ENCODE results near the gene LOXL3. TPM values are rescaled to one million over a fixed set of nuclear protein-coding genes. Genes with fewer than 3 reads are reported as not detected.

The LOXL3 gene
- total RNA-seq, 4 donors from 2014 or later = 7.2 to 13.2 (median 8.6) TPM

DNA sequence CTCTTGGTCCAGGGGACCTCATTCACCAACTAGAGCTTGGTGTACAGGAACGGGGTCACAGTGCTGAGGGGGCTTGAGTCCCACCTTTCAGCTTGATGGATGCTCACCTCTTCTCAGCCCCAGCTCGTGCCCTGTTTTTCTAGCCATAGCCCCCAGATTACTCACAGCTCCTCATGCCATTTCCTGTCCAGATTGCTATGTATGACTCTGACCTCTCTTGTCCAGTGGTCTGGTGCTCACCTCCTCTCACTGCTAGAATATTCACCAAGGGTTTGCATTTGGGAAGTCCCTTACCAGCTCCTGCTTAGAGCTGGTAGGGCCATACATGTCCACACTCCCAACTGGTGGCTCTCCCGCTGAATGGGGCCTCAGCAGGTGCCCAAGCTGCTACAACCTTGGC lies 60.2 kb downstream of the LOXL3 start:
- Histone ChIP-seq H3K27ac (no peak overlapping the region), H3K27me3 (peaks cover 21% of the 10 kb centered on the region), H3K9me3 (no peaks in the 10 kb centered on the region), H3K4me3 (no peak overlapping the region), H3K4me1 (peaks cover 0 to 14% (median 12%) of the 10 kb centered on the region in 3 donors), H3K36me3 (peaks cover 0 to 65% of the 10 kb centered on the region in 2 donors)
- ATAC-seq = no peak
- no peak for TF ChIP-seq POLR2A (IDR thresholded peaks at IDR 0.05)
- no peak for TF ChIP-seq EP300 (IDR thresholded peaks at IDR 0.05)
- TF ChIP-seq, protein P1, sequence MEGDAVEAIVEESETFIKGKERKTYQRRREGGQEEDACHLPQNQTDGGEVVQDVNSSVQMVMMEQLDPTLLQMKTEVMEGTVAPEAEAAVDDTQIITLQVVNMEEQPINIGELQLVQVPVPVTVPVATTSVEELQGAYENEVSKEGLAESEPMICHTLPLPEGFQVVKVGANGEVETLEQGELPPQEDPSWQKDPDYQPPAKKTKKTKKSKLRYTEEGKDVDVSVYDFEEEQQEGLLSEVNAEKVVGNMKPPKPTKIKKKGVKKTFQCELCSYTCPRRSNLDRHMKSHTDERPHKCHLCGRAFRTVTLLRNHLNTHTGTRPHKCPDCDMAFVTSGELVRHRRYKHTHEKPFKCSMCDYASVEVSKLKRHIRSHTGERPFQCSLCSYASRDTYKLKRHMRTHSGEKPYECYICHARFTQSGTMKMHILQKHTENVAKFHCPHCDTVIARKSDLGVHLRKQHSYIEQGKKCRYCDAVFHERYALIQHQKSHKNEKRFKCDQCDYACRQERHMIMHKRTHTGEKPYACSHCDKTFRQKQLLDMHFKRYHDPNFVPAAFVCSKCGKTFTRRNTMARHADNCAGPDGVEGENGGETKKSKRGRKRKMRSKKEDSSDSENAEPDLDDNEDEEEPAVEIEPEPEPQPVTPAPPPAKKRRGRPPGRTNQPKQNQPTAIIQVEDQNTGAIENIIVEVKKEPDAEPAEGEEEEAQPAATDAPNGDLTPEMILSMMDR (IDR thresholded peaks at IDR 0.05) = no peak
- TF ChIP-seq POLR2AphosphoS5 (IDR thresholded peaks at IDR 0.05) = no peak
- WGBS, 2 donors (ENCODE audit: low coverage in 1 of 2) = 68 to 86% methylated on average over 3 of the region's 3 CpGs

DNA sequence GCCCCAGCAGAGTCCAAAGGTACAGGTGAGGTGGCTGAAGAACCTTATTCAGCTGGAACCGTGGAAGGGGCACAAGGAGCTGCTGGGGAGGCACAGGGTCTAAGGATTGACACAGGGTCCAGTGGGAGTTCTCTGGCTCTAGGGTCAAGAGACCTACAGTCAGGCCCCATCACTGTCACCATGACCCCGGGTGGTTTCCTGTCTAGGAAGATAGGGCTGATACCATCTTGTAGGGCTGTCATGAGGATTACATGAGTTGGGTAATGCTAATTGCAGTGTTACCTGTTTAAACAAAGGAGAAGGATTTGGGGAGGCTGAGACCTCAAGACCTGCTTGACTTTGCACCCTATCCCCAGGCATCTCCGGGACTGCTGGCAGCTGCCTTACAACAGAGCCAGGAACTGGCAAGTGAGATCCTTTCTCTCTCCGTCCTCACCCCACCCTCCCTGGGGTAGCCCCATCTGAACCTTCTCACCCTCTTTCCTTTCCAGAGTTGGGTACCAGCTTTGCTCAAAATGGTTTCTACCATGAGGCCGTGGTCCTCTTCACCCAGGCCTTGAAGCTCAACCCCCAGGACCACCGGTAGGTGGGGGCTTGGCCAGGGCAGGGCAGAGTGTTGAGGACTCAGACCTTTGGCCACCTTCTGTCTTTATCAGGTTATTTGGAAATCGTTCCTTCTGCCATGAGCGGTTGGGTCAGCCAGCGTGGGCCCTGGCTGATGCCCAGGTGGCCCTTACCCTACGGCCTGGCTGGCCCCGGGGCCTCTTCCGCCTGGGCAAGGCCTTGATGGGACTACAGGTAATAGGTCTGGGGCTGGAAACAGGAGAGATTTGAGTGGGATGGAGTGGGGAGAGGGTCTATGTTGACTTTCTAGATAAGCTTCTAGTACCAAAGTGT lies 61.8 kb downstream of the LOXL3 start:
- ATAC-seq = no peak
- WGBS, 2 donors (ENCODE audit: low coverage in 1 of 2) = 81 to 92% methylated on average over 6 of the region's 12 CpGs
- no peaks in the 10 kb centered on the region for H3K4me1 ChIP-seq
- no peaks in the 10 kb centered on the region for H3K9me3 ChIP-seq
- no peak overlapping the region for H3K4me3 ChIP-seq
- peaks cover 4% of the 10 kb centered on the region for H3K27me3 ChIP-seq
- no peak for TF ChIP-seq POLR2AphosphoS5 (IDR thresholded peaks at IDR 0.05)
- TF ChIP-seq, protein P1 (IDR thresholded peaks at IDR 0.05) = no peak
- no peak for TF ChIP-seq POLR2A (IDR thresholded peaks at IDR 0.05)
- no peak for TF ChIP-seq EP300 (IDR thresholded peaks at IDR 0.05)
- H3K36me3 ChIP-seq = peaks cover 0 to 81% of the 10 kb centered on the region in 2 donors
- no peak overlapping the region for H3K27ac ChIP-seq

DNA sequence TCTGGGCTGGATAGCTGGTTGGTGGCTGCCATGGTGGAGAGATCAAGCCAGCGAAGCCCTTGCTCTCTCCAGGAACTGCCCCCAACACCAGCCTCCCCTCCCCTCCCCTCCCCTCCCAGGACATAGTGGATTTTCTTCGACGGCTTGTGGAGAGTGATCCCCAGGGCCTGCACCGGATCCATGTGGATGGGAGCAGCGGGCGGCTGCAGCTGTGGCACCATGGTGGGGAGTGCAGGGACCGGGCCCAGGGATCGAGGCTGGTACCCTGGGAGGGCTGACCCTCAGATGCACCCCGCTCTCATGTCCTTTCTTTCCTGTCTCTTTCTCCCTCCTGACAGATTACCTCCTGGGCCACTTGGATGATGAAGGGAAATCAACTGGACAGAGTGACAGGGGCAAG lies 63.8 kb downstream of the LOXL3 start:
- TF ChIP-seq POLR2AphosphoS5 (IDR thresholded peaks at IDR 0.05) (no peak), EP300 (IDR thresholded peaks at IDR 0.05) (no peak), POLR2A (IDR thresholded peaks at IDR 0.05) (no peak)
- TF ChIP-seq, protein P1 (IDR thresholded peaks at IDR 0.05) = no peak
- 88% methylated on average over 1 of the region's 9 CpGs; no CpG with 5 or more reads in 1 of the 2 donors for WGBS, 2 donors (ENCODE audit: low coverage in 1 of 2)

DNA sequence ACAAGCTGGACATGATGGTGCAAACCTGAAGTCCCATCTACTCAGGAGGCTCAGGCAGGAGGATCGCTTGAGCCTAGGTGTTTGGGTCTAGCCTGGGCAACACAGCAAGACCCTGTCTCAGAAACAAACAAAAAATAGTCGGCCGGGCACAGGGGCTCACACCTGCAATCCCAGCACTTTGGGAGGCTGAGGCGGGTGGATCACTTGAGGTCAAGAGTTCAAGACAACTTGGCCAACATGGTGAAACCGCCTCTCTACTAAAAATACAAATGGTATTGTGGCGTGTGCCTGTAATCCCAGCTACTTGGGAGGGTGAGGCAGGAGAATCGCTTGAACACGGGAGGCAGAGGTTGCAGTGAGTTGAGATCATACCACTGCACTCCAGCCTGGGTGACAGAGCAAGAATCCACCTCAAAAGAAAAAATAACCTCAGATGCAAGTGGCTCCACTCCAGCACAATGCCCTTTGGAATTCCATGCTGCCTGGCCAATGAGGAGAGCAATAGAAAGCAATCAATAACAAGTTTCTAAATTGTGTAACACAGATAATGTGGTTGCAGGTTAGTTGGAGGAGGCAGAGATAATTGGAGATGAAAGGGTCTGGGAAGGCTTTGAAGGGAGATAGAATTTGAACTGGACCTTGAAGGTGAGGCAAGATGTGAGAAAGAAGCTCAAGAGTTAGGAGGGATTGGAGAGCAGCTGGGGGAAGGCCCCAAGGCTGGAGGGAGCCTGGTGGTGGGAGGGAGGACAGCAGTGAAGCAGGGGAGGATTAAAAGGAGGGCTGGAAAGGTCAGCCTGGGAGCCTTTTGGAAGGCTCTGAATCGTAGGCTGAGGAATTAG lies 64.9 kb downstream of the LOXL3 start:
- H3K4me1 ChIP-seq = peaks cover 0 to 8% (median 2%) of the 10 kb centered on the region in 3 donors
- H3K4me3 ChIP-seq = no peak overlapping the region
- WGBS, 2 donors (ENCODE audit: low coverage in 1 of 2) = 88 to 92% methylated on average over 5 to 6 of the region's 9 CpGs
- no peak for ATAC-seq
- H3K27me3 ChIP-seq = no peaks in the 10 kb centered on the region
- no peak overlapping the region for H3K27ac ChIP-seq
- TF ChIP-seq EP300 (IDR thresholded peaks at IDR 0.05) (no peak), POLR2A (IDR thresholded peaks at IDR 0.05) (no peak), POLR2AphosphoS5 (IDR thresholded peaks at IDR 0.05) (no peak)
- TF ChIP-seq, protein P1 (IDR thresholded peaks at IDR 0.05) = no peak
- H3K9me3 ChIP-seq = no peaks in the 10 kb centered on the region
- H3K36me3 ChIP-seq = peaks cover 0 to 95% of the 10 kb centered on the region in 2 donors

More for the DNA sequence above, 63.8 kb downstream of the LOXL3 start:
- Histone ChIP-seq H3K9me3 (no peaks in the 10 kb centered on the region), H3K36me3 (peaks cover 0 to 100% of the 10 kb centered on the region in 2 donors), H3K4me1 (no peaks in the 10 kb centered on the region), H3K27ac (no peak overlapping the region), H3K4me3 (no peak overlapping the region), H3K27me3 (no peaks in the 10 kb centered on the region)
- no peak for ATAC-seq
